Upper lobe of left lung (tissue), 6 donors: ENCODE measurements around the gene GLTP. TPM values are rescaled to one million over a fixed set of nuclear protein-coding genes. Genes with fewer than 3 reads are reported as not detected.
"Not testable (repeated sequence)": the region's sequence is repeated elsewhere in the genome, so short reads cannot be mapped to it uniquely, and the experiment has no call there.

Source experiments
- ATAC-seq, 2 donors: fragments of 200-7000 bp; cut with Tn5 transposase; one replicate each; pipeline ENCODE4 v1.9.1; 2022; ENCODE audit warnings: mild to moderate bottlenecking in 2 of 2, moderate library complexity in 2 of 2; ENCODE audit not compliant: low FRiP score in 2 of 2
- DNase-seq, 2 donors: peaks; one replicate each; pipeline ENCODE4 v3.0.0-alpha.2; 2019 to 2020
- H3K27ac ChIP-seq, 4 donors: fragments of 200-600 bp; sonication (generic); one replicate each; pipeline ENCODE4 v1.5.1; 2016 to 2019
- H3K27me3 ChIP-seq, 4 donors: fragments of 200-600 bp; sonication (generic); one replicate each; pipeline ENCODE4 v1.5.1; 2017 to 2019
- H3K36me3 ChIP-seq, 4 donors: fragments of 200-600 bp; sonication (generic); one replicate each; pipeline ENCODE4 v1.5.1; 2016 to 2019
- H3K4me1 ChIP-seq, 4 donors: fragments of 200-600 bp; sonication (generic); one replicate each; pipeline ENCODE4 v1.5.1; 2018 to 2019
- H3K4me3 ChIP-seq, 4 donors: fragments of 200-600 bp; sonication (generic); one replicate each; pipeline ENCODE4 v1.5.1; 2017 to 2019; ENCODE audit warnings: mild to moderate bottlenecking in 2 of 4, moderate library complexity in 1 of 4
- H3K9me3 ChIP-seq, 4 donors: fragments of 200-600 bp; sonication (generic); one replicate each; pipeline ENCODE4 v1.5.1; 2018 to 2019
- EP300 ChIP-seq, 4 donors: sonication (generic); formaldehyde crosslinking; IDR thresholded peaks; one replicate each; pipeline ENCODE4 v1.5.1; 2017; ENCODE audit warnings: antibody characterized with exemption in 4 of 4, control low read depth in 2 of 4
- POLR2A ChIP-seq, 4 donors: fragments of 450-650 bp; IDR thresholded peaks; one replicate each; pipeline ENCODE4 v1.5.1; 2016 to 2017; ENCODE audit warnings: antibody characterized with exemption in 4 of 4, mild to moderate bottlenecking in 2 of 4
- POLR2AphosphoS5 ChIP-seq, 2 donors: sonication (generic); formaldehyde crosslinking; IDR thresholded peaks; one replicate each; pipeline ENCODE4 v1.5.1; 2017; ENCODE audit warnings: antibody characterized with exemption in 2 of 2
- WGBS, 2 donors: methylation state at CpG; one replicate each; pipeline ENCODE4 v1.1.5; 2017 to 2018; 5-methylcytosine and 5-hydroxymethylcytosine counted together
- total RNA-seq, 6 donors: library from RNA; depleted of rRNA in 4 of 6; stranded (reverse); fragments of >200 nt in 4 of 6; gene quantifications; one replicate each; pipeline versions ENCODE4 v1.1.0 to v1.2.1, GENCODE V29; 2016 to 2021
- TF ChIP-seq, protein P1 (sequence below), 6 experiments: fragments of 450-650 bp in 4 of 6; fragments of 200-600 bp in 2 of 6; sonication (generic) in 2 of 6; IDR thresholded peaks; one replicate each; pipeline ENCODE4 v1.5.1; 2016 to 2019; ENCODE audit warnings: antibody characterized with exemption in 6 of 6
- donor health status: DM: no; HTN: no; CAD: no; lungs with moderate emphysema.
- donor health status: DM: no; HTN: yes; CAD: no; lungs with severe emphysema.

GLTP gene
- total RNA-seq, 6 donors from 2014 or later: 24.7 to 59.7 (median 46.6) TPM

DNA sequence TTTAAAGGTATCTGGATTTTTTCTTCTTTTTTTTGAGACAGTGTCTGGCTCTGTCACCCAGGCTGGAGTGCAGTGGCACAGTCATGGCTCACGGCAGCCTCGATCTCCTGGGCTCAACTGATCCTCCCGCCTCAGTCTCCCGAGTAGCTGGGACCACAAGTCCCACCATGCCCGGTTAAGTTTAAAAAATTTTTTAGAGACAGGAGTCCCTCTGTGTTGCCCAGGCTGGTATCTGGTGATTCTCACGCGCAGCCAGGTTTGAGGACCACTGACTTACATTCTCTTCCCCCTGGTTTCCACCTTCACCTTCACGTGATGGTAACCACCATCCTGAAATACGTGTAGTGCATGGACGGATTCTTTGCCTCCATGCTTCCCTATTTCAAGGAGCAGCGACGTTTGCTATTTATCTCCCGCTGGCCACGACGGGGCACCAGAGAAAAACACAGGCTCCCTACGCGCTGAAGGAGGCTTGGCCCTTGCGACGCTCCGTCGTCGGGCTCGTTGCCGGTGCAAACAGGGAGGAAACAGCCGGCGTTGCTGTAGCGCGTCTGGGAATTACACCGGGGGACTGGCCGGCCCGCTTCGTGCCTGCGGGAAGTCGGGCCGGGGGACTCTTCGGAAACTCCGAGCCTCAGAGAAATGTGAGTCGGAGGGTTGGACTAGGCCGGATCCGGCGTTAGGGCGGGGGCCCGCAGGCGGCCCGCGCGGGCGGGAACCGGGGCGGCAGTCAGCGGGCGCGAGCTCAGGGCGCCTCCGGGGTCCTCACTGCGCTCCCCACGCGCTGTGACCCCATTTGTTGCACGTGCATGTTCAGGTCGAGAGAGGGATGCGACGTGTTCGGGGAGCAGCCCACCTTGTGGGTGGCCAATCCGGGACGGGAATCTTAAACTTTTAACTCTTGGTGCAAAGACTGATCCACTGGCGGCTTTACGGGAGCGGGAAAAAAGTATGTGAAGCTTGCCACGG, 19.7 kb upstream of the GLTP start, which contains the start of gene TCHP:
TCHP (plus strand) TSS at position 492 of the 969 bp plus-strand sequence. CDS start 2,753 bp downstream, outside the sequence.
- Histone ChIP-seq H3K4me1 (peaks cover 17 to 22% (median 18%) of the 10 kb centered on the region in 4 donors), H3K36me3 (peaks cover 10 to 24% (median 22%) of the 10 kb centered on the region in 4 donors), H3K4me3 (peak within 1 kb of the TSS; percentile 50 to 88 (median 74)), H3K9me3 (no peaks in the 10 kb centered on the region), H3K27me3 (no peaks in the 10 kb centered on the region), H3K27ac (peak within 1 kb of the TSS; percentile 70 to 87 (median 80))
- peak; percentile 93 to 98 for ATAC-seq
- DNase-seq: peak; percentile 91 to 95
- 2 to 6% methylated on average over 15 to 68 of the region's 69 CpGs for WGBS, 2 donors
- TF ChIP-seq EP300 (IDR thresholded peaks at IDR 0.05) (peak in 1 of 4 donors; percentile 69), POLR2AphosphoS5 (IDR thresholded peaks at IDR 0.05) (peak; percentile 84 to 93), POLR2A (IDR thresholded peaks at IDR 0.05) (peak in 1 of 4 donors; percentile 70)
- TF ChIP-seq, protein P1, sequence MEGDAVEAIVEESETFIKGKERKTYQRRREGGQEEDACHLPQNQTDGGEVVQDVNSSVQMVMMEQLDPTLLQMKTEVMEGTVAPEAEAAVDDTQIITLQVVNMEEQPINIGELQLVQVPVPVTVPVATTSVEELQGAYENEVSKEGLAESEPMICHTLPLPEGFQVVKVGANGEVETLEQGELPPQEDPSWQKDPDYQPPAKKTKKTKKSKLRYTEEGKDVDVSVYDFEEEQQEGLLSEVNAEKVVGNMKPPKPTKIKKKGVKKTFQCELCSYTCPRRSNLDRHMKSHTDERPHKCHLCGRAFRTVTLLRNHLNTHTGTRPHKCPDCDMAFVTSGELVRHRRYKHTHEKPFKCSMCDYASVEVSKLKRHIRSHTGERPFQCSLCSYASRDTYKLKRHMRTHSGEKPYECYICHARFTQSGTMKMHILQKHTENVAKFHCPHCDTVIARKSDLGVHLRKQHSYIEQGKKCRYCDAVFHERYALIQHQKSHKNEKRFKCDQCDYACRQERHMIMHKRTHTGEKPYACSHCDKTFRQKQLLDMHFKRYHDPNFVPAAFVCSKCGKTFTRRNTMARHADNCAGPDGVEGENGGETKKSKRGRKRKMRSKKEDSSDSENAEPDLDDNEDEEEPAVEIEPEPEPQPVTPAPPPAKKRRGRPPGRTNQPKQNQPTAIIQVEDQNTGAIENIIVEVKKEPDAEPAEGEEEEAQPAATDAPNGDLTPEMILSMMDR (IDR thresholded peaks at IDR 0.05): peak in 3 of 6 experiments; percentile 37 to 52 (median 37)

DNA sequence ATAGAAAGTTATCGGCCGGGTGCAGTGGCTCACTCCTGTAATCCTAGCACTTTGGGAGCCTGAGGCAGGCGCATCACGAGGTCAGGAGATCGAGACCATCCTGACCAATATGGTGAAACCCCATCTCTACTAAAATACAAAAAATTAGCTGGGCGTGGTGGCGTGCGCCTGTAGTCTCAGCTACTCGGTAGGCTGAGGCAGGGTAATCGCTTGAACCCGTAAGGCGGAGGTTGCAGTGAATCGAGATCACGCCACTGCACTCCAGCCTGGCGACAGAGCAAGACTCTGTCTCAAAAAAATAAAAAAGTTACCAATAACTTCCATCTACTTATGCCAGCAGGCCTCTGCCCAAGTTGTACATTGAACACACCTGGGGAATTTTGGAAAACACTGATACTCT, 19.0 kb upstream of the GLTP start:
- H3K4me3 ChIP-seq: peak overlapping the region in 2 of 4 donors; percentile 78 to 88
- H3K27me3 ChIP-seq, H3K9me3 ChIP-seq, ATAC-seq, DNase-seq: not testable (repeated sequence)
- H3K36me3 ChIP-seq: peaks cover 10 to 16% (median 15%) of the 10 kb centered on the region in 4 donors
- 93 to 95% methylated on average over 15 of the region's 15 CpGs for WGBS, 2 donors
- peaks cover 17 to 22% (median 18%) of the 10 kb centered on the region in 4 donors for H3K4me1 ChIP-seq
- peak overlapping the region; percentile 70 to 87 (median 80) for H3K27ac ChIP-seq

DNA sequence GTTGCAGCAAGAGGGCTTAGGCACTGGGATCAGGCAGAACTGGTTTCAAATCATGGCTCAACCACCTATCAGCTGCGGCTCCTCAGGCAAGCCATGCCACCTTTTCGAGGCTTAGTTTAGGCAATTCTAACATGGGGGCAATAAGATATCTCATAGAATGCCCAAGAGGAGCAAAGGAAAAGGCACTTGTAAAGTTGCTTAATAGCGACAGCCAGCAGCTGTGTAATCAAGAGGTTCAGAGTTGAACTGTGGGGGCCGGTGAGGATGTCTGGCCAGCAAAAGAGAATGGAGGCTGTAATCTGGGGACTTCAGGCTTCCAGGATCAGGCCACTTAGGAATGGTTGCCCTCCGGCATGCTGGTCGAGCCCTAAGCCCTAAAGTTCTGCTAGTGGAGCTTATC, 16.7 kb upstream of the GLTP start:
- WGBS, 2 donors: 84 to 88% methylated on average over 6 of the region's 6 CpGs
- DNase-seq: no peak
- H3K36me3 ChIP-seq: no peaks in the 10 kb centered on the region
- H3K9me3 ChIP-seq: no peaks in the 10 kb centered on the region
- no peak overlapping the region for H3K4me3 ChIP-seq
- TF ChIP-seq EP300 (IDR thresholded peaks at IDR 0.05) (no peak), POLR2AphosphoS5 (IDR thresholded peaks at IDR 0.05) (no peak), POLR2A (IDR thresholded peaks at IDR 0.05) (no peak)
- TF ChIP-seq, protein P1 (IDR thresholded peaks at IDR 0.05): no peak
- no peak overlapping the region for H3K27ac ChIP-seq
- no peaks in the 10 kb centered on the region for H3K27me3 ChIP-seq
- ATAC-seq: no peak
- H3K4me1 ChIP-seq: peaks cover 16 to 20% (median 18%) of the 10 kb centered on the region in 4 donors

DNA sequence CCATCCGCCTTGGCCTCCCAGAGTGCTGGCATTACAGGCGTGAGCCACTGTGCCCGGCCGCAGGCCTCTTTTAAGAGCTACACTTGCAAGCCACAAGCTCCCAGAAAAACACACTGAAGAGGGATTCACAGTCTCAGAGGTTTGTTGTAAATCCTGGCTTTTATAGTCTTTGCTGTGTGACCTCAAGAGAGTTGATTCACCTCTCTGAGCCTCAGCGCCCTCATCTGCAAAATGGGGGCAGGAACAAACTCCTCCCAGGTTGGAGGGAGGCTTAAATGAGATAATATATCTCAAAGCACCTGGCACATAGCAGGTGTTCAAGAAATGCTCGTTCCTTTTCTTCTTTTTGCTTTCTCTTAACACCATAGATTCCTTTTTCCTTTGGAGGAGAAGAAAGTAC, 15.8 kb upstream of the GLTP start:
- Histone ChIP-seq H3K4me3 (no peak overlapping the region), H3K4me1 (peaks cover 8 to 12% (median 10%) of the 10 kb centered on the region in 4 donors), H3K27me3 (no peaks in the 10 kb centered on the region), H3K36me3 (no peaks in the 10 kb centered on the region), H3K27ac (no peak overlapping the region), H3K9me3 (no peaks in the 10 kb centered on the region)
- WGBS, 2 donors: 87 to 91% methylated on average over 5 to 6 of the region's 6 CpGs
- ATAC-seq: no peak
- no peak for DNase-seq
- TF ChIP-seq, protein P1 (IDR thresholded peaks at IDR 0.05): no peak
- TF ChIP-seq POLR2A (IDR thresholded peaks at IDR 0.05) (no peak), EP300 (IDR thresholded peaks at IDR 0.05) (no peak), POLR2AphosphoS5 (IDR thresholded peaks at IDR 0.05) (no peak)

DNA sequence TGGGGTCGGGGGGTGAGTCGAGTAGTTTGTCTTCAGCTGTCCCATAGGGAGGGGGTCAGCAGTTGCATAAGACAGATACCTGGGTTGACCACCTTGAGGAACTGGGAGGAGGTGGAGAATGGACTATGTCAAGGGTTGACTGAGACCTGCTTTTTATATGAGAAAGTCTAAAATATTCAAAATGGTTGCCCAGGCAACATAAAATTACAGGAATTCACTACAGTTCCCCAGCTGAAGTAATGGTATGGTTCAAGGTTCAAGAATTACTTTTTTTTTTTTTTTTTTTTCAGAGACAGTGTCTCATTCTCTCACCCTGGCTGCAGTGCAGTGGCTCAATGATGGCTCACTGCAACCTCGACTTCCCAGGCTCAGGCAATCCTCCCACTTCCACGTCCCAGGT, 14.6 kb upstream of the GLTP start:
- H3K36me3 ChIP-seq: no peaks in the 10 kb centered on the region
- H3K27me3 ChIP-seq: no peaks in the 10 kb centered on the region
- peaks cover 6 to 8% (median 6%) of the 10 kb centered on the region in 4 donors for H3K4me1 ChIP-seq
- no peak overlapping the region for H3K27ac ChIP-seq
- DNase-seq: no peak
- WGBS, 2 donors: 64 to 66% methylated on average over 4 of the region's 4 CpGs
- no peak for TF ChIP-seq POLR2A (IDR thresholded peaks at IDR 0.05)
- TF ChIP-seq, protein P1 (IDR thresholded peaks at IDR 0.05): no peak
- no peak for TF ChIP-seq EP300 (IDR thresholded peaks at IDR 0.05)
- no peak for TF ChIP-seq POLR2AphosphoS5 (IDR thresholded peaks at IDR 0.05)
- H3K9me3 ChIP-seq: no peaks in the 10 kb centered on the region
- H3K4me3 ChIP-seq: no peak overlapping the region
- no peak for ATAC-seq
